GM12865 (cell line): ENCODE measurements around the gene TTLL8.
A peak's percentile ranks its signal among the peaks of the same experiment; 100 is the strongest.
"Not testable (repeated sequence)": the region's sequence is repeated elsewhere in the genome, so short reads cannot be mapped to it uniquely, and the experiment has no call there.

Source experiments
- DNase-seq: peaks from one replicate; pipeline ENCODE4 v3.0.0; 2010; ENCODE audit warnings: low read depth
- H3K4me3 ChIP-seq: 2 replicates; pipeline ENCODE4 v1.5.1; 2011; ENCODE audit warnings: mild to moderate bottlenecking, low read depth, low read length, control low read depth
- CTCF ChIP-seq: IDR thresholded peaks from 2 replicates; pipeline ENCODE4 v1.5.1; 2011; ENCODE audit warnings: low read length, control low read depth, low read depth, inconsistent platforms; ENCODE audit not compliant: insufficient read depth; ENCODE audit errors: missing control alignments

Gene TTLL8

GRCh38 chr22:49991907-49992533 is 66.1 kb downstream of the TTLL8 start:
- no peak overlapping the region for H3K4me3 ChIP-seq
- DNase-seq, result no peak
- no peak for TF ChIP-seq CTCF

GRCh38 chr22:49991167-49991566 is 66.9 kb downstream of the TTLL8 start:
- DNase-seq, result no peak
- TF ChIP-seq CTCF, result no peak

GRCh38 chr22:49989826-49990225 is 68.3 kb downstream of the TTLL8 start:
- not testable (repeated sequence) for DNase-seq, H3K4me3 ChIP-seq

More at GRCh38 chr22:49991167-49991566, 66.9 kb downstream of the TTLL8 start:
- no peak overlapping the region for H3K4me3 ChIP-seq

- H3K4me3 ChIP-seq, result no peak overlapping the region
- DNase-seq, result no peak
- TF ChIP-seq CTCF, result no peak
These were observed 71.8 kb downstream of the TTLL8 start for GRCh38 chr22:49986325-49986724.

- DNase-seq, result no peak
- no peak overlapping the region for H3K4me3 ChIP-seq
- TF ChIP-seq CTCF, result peak; percentile 17
These were observed 74.7 kb downstream of the TTLL8 start for GRCh38 chr22:49983148-49984042.

- not testable (repeated sequence) for DNase-seq, H3K4me3 ChIP-seq
These were observed 76.3 kb downstream of the TTLL8 start for GRCh38 chr22:49981799-49982198.

- peak; percentile 63 for TF ChIP-seq CTCF
- DNase-seq, result peak; percentile 61
- no peak overlapping the region for H3K4me3 ChIP-seq
These were observed 78.4 kb downstream of the TTLL8 start for GRCh38 chr22:49979587-49980264.
